Lung (tissue), 12 donors: ENCODE measurements around the gene MEDAG. TPM values are rescaled to one million over a fixed set of nuclear protein-coding genes. Genes with fewer than 3 reads are reported as not detected.

ENCODE experiments used
- ATAC-seq: fragments of 200-7000 bp; cut with Tn5 transposase; one replicate; pipeline ENCODE4 v1.9.1; 2020; ENCODE audit warnings: moderate number of reproducible peaks; ENCODE audit not compliant: insufficient read depth, low FRiP score
- DNase-seq, 3 donors: peaks; one replicate each; pipeline ENCODE4 v3.0.0-alpha.2; 2013 to 2017
- H3K27ac ChIP-seq, 2 donors: one replicate each; pipeline ENCODE4 v1.5.1; 2013; ENCODE audit warnings: mild to moderate bottlenecking in 2 of 2, moderate library complexity in 2 of 2, control low read depth in 1 of 2, inconsistent platforms in 1 of 2, low read depth in 1 of 2, low read length in 1 of 2
- H3K27me3 ChIP-seq, 3 donors: one replicate each; pipeline ENCODE4 v1.5.1; 2013; ENCODE audit warnings: low read length in 2 of 3; ENCODE audit not compliant: control insufficient read depth in 3 of 3, insufficient read depth in 3 of 3
- H3K36me3 ChIP-seq, 4 donors: one replicate each; pipeline ENCODE4 v1.5.1; 2013; ENCODE audit warnings: low read length in 4 of 4, mild to moderate bottlenecking in 1 of 4, moderate library complexity in 1 of 4; ENCODE audit not compliant: control insufficient read depth in 4 of 4, insufficient read depth in 4 of 4
- H3K4me1 ChIP-seq, 5 donors: one replicate each; pipeline ENCODE4 v1.5.1; 2013; ENCODE audit warnings: low read length in 5 of 5, mild to moderate bottlenecking in 2 of 5, moderate library complexity in 1 of 5; ENCODE audit not compliant: control insufficient read depth in 5 of 5, insufficient read depth in 5 of 5
- H3K4me3 ChIP-seq: one replicate; pipeline ENCODE4 v1.5.1; 2013; ENCODE audit warnings: mild to moderate bottlenecking, control low read depth, moderate library complexity
- H3K9ac ChIP-seq, 2 donors: one replicate each; pipeline ENCODE4 v1.5.1; 2013; ENCODE audit warnings: low read length in 2 of 2, control low read depth in 1 of 2; ENCODE audit not compliant: insufficient read depth in 1 of 2
- H3K9me3 ChIP-seq, 4 donors: one replicate each; pipeline ENCODE4 v1.5.1; 2013; ENCODE audit warnings: low read length in 3 of 4, mild to moderate bottlenecking in 1 of 4, moderate library complexity in 1 of 4; ENCODE audit not compliant: control insufficient read depth in 4 of 4, insufficient read depth in 3 of 4
- CTCF ChIP-seq: IDR thresholded peaks from 2 replicates; pipeline ENCODE4 v1.5.1; 2012; ENCODE audit warnings: mild to moderate bottlenecking; ENCODE audit errors: control extremely low read depth, extremely low read depth
- WGBS, 2 donors: extraction: QIAGEN DNeasy Blood & Tissue Kit; methylation state at CpG; one replicate each; pipeline ENCODE4 v1.1.7; 2013; 5-methylcytosine and 5-hydroxymethylcytosine counted together
- polyA plus RNA-seq, 2 donors: library from polyadenylated mRNA; stranded (reverse); fragments of 200-250 nt; gene quantifications; one replicate each; pipeline ENCODE4 v1.2.1, GENCODE V29; 2013
- total RNA-seq, 2 donors: library from RNA; depleted of rRNA in 1 of 2; stranded (reverse); fragments of >200 nt in 1 of 2; gene quantifications; one replicate each; pipeline ENCODE4 v1.2.1, GENCODE V29; 2014 to 2021
- donor health status: control.
- donor health status: control.
- donor health status: Bipolar disorder and iron deficiency.
- donor health status: healthy.
- donor health status: DM: yes; HTN: yes; CAD: no.

MEDAG gene
- total and polyA plus RNA-seq, 4 donors = 0.97 to 14.4 (median 8.4) TPM

GRCh38 chr13:30910676-30911075 lies 4.6 kb downstream of the MEDAG start:
- no peak for TF ChIP-seq CTCF
- 93% methylated on average over 3 of the region's 3 CpGs for WGBS, 2 donors
- H3K4me3 ChIP-seq = no peak overlapping the region
- ATAC-seq (no peak), DNase-seq (no peak)
- no peak overlapping the region for H3K9ac ChIP-seq
- H3K36me3 ChIP-seq = no peaks in the 10 kb centered on the region
- H3K9me3 ChIP-seq = peaks cover 0 to 4% (median 0%) of the 10 kb centered on the region in 4 donors
- H3K27ac ChIP-seq = no peak overlapping the region
- peaks cover 0 to 27% (median 16%) of the 10 kb centered on the region in 5 donors for H3K4me1 ChIP-seq
- H3K27me3 ChIP-seq = peaks cover 0 to 1% (median under 1%) of the 10 kb centered on the region in 3 donors

DNA sequence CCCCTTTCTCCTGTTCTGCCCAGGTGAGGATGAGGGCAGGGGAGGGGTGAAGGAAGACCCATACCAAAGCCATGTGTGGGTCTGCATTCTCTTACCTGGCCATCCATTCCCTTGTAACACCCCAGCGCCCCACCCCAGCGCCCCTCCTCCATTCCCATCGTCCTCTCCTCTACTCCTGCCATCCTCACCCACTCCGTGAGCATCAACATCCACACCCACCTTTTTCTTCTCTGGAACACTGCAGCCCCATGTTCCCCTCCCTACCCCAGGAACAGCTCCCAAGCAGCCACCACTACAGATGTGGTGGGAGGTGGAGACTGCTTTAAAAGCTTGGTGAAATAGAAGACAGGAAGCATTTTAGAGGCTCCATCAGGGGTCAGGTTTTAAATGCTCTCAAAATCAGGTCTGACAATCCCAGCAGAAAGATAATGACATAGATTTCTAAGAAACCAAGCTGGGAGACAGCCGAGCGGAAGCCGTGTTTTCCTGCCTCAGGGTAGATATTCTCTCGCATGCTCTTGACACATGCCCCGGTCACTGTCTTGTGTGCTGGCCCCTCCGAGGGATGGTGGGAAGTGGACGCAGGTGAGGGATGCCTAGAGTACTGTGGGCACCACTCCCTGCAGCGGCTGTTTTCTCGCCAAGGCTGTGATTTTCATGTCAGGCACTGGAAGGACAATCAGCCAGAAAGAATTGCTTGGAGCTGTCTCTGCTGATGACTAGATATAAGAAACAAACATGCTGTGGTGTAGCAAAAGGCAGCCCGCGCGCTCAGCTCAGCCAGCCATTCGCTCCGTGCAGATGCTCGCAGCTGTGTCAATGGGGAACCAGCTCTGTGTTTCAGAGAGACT lies 9.8 kb downstream of the MEDAG start:
- Histone ChIP-seq H3K9ac (no peak overlapping the region), H3K27ac (no peak overlapping the region), H3K4me1 (peaks cover 0 to 3% (median 0%) of the 10 kb centered on the region in 5 donors), H3K9me3 (no peaks in the 10 kb centered on the region), H3K36me3 (no peaks in the 10 kb centered on the region), H3K4me3 (no peak overlapping the region), H3K27me3 (no peaks in the 10 kb centered on the region)
- TF ChIP-seq CTCF = no peak
- peak; percentile 24 to 61 (median 30) for DNase-seq
- 86 to 89% methylated on average over 19 of the region's 19 CpGs for WGBS, 2 donors
- no peak for ATAC-seq

DNA sequence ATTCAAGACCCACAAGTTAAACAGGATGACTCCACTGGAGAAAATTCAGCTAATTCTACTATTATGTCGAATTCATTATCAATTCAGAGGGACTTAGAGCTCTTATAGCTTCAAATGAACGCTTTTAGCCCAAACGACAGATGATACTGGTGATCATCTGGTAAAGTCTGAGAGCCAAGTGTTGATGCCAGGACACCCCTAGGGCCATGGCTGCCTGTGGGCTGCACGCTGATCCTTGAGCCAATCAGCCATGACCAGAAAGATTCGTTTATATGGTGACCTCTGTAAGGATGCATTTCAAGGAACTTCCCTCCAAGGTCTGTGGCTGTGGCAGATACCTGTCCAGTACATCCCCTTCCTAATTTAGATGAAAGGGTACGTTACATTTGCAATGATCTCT lies 10.9 kb downstream of the MEDAG start:
- Histone ChIP-seq H3K4me1 (no peaks in the 10 kb centered on the region), H3K36me3 (no peaks in the 10 kb centered on the region), H3K27me3 (no peaks in the 10 kb centered on the region), H3K4me3 (no peak overlapping the region), H3K27ac (no peak overlapping the region), H3K9me3 (no peaks in the 10 kb centered on the region), H3K9ac (no peak overlapping the region)
- ATAC-seq = no peak
- no peak for TF ChIP-seq CTCF
- no peak for DNase-seq
- WGBS, 2 donors = 91 to 93% methylated on average over 6 of the region's 6 CpGs
